HFFc6 (cell line): Measurements from ENCODE around the gene FGD2. TPM values are rescaled to one million over a fixed set of nuclear protein-coding genes. Genes with fewer than 3 reads are reported as not detected.
"Not testable (repeated sequence)": the region's sequence is repeated elsewhere in the genome, so short reads cannot be mapped to it uniquely, and the experiment has no call there.

Experiments
- DNase-seq: peaks from one replicate; pipeline ENCODE4 v3.0.0-alpha.2; 2018
- H3K27ac Mint-ChIP-seq: 2 replicates; pipeline ENCODE4 v1.8.0; 2020; ENCODE audit warnings: mild to moderate bottlenecking, mixed read lengths
- H3K27me3 Mint-ChIP-seq: 2 replicates; pipeline ENCODE4 v1.8.0; 2021; ENCODE audit warnings: mild to moderate bottlenecking, moderate library complexity, mixed read lengths; ENCODE audit not compliant: insufficient read depth
- H3K36me3 Mint-ChIP-seq: 2 replicates; pipeline ENCODE4 v1.8.0; 2021; ENCODE audit warnings: low read depth, mixed read lengths
- H3K4me1 Mint-ChIP-seq: 2 replicates; pipeline ENCODE4 v1.8.0; 2020; ENCODE audit warnings: low read depth, mixed read lengths
- H3K4me3 Mint-ChIP-seq: 2 replicates; pipeline ENCODE4 v1.8.0; 2020; ENCODE audit warnings: mild to moderate bottlenecking, moderate library complexity, mixed read lengths
- H3K9me3 Mint-ChIP-seq: 2 replicates; pipeline ENCODE4 v1.8.0; 2020; ENCODE audit warnings: mild to moderate bottlenecking, mixed read lengths
- CTCF ChIP-seq: fragments of 200-600 bp; sonication (generic); IDR thresholded peaks from 2 replicates; pipeline ENCODE4 v1.5.0; 2021; ENCODE audit warnings: antibody characterized with exemption, mild to moderate bottlenecking
- total RNA-seq, 6 experiments: library from RNA; stranded (reverse); fragmentation: NEBNext Ultra II Directional; extraction: Animal tissue kit (Norgen Biotek cat#: 25700); gene quantifications; 2 replicates in 1 of 6; 3 replicates in 5 of 6; pipeline ENCODE4 v1.2.3, GENCODE V29; 2021

FGD2 gene
- total RNA-seq, 6 experiments from 2014 or later = not detected

GRCh38 chr6:37056112-37056403, 50.6 kb downstream of the FGD2 start:
- no peak overlapping the region for H3K27ac Mint-ChIP-seq

GRCh38 chr6:37056439-37057127, 51.1 kb downstream of the FGD2 start:
- no peak for TF ChIP-seq CTCF
- no peaks in the 10 kb centered on the region for H3K36me3 Mint-ChIP-seq
- H3K4me1 Mint-ChIP-seq = peaks cover 40% of the 10 kb centered on the region
- DNase-seq = peak; percentile 21
- no peak overlapping the region for H3K4me3 Mint-ChIP-seq
- H3K9me3 Mint-ChIP-seq = no peaks in the 10 kb centered on the region
- peaks cover 2% of the 10 kb centered on the region; the same call in 1 of the 2 replicates for H3K27me3 Mint-ChIP-seq
- H3K27ac Mint-ChIP-seq = no peak overlapping the region

More at GRCh38 chr6:37056112-37056403, 50.6 kb downstream of the FGD2 start:
- no peak for DNase-seq
- Mint-ChIP-seq H3K36me3 (no peaks in the 10 kb centered on the region), H3K4me3 (no peak overlapping the region), H3K4me1 (peaks cover 45% of the 10 kb centered on the region), H3K27me3 (peaks cover 2% of the 10 kb centered on the region; the same call in 1 of the 2 replicates), H3K9me3 (no peaks in the 10 kb centered on the region)
- no peak for TF ChIP-seq CTCF

GRCh38 chr6:37057128-37057471, 51.6 kb downstream of the FGD2 start:
- H3K4me1 Mint-ChIP-seq = peaks cover 36% of the 10 kb centered on the region
- peaks cover 2% of the 10 kb centered on the region; the same call in 1 of the 2 replicates for H3K27me3 Mint-ChIP-seq
- no peak for TF ChIP-seq CTCF
- no peak for DNase-seq
- no peaks in the 10 kb centered on the region for H3K36me3 Mint-ChIP-seq
- H3K4me3 Mint-ChIP-seq = no peak overlapping the region
- no peak overlapping the region for H3K27ac Mint-ChIP-seq
- H3K9me3 Mint-ChIP-seq = no peaks in the 10 kb centered on the region

GRCh38 chr6:37057678-37058077, 52.2 kb downstream of the FGD2 start:
- no peak for DNase-seq
- Mint-ChIP-seq H3K27ac (peak overlapping the region; percentile 3; the same call in 1 of the 2 replicates), H3K4me1 (peaks cover 36% of the 10 kb centered on the region), H3K36me3 (no peaks in the 10 kb centered on the region), H3K27me3 (peaks cover 2% of the 10 kb centered on the region; the same call in 1 of the 2 replicates), H3K4me3 (no peak overlapping the region), H3K9me3 (no peaks in the 10 kb centered on the region)
- no peak for TF ChIP-seq CTCF

- TF ChIP-seq CTCF = no peak
- Mint-ChIP-seq H3K4me3 (no peak overlapping the region), H3K27me3 (no peaks in the 10 kb centered on the region; the same call in 1 of the 2 replicates), H3K36me3 (no peaks in the 10 kb centered on the region), H3K4me1 (peaks cover 36% of the 10 kb centered on the region), H3K9me3 (no peaks in the 10 kb centered on the region), H3K27ac (peak overlapping the region; percentile 3; the same call in 1 of the 2 replicates)
- peak; percentile 66 for DNase-seq
Observed at GRCh38 chr6:37058084-37058586, 52.7 kb downstream of the FGD2 start.

GRCh38 chr6:37058984-37059343, 53.5 kb downstream of the FGD2 start:
- not testable (repeated sequence) for H3K27me3 Mint-ChIP-seq, H3K36me3 Mint-ChIP-seq, DNase-seq, H3K9me3 Mint-ChIP-seq
- peak overlapping the region; percentile 95 for H3K27ac Mint-ChIP-seq
- H3K4me1 Mint-ChIP-seq = peaks cover 36% of the 10 kb centered on the region
- peak overlapping the region; percentile 78 for H3K4me3 Mint-ChIP-seq
